Spinal cord (tissue), 10 donors: ENCODE results near the gene EFNA1. TPM values are rescaled to one million over a fixed set of nuclear protein-coding genes. Genes with fewer than 3 reads are reported as not detected.

Experiments used
- DNase-seq, 6 donors: peaks; one replicate each; pipeline versions ENCODE4 v3.0.0 to v3.0.0-alpha.2; 2013 to 2015; ENCODE audit warnings: low spot score in 6 of 6, low read depth in 4 of 6
- H3K27ac ChIP-seq: one replicate; pipeline ENCODE4 v1.5.1; 2013; ENCODE audit warnings: low read depth, low read length, control low read depth
- H3K27me3 ChIP-seq: one replicate; pipeline ENCODE4 v1.6.1; 2013; ENCODE audit warnings: low read length; ENCODE audit not compliant: control insufficient read depth, insufficient read depth
- H3K36me3 ChIP-seq: one replicate; pipeline ENCODE4 v1.6.1; 2013; ENCODE audit warnings: low read length; ENCODE audit not compliant: control insufficient read depth, insufficient read depth
- H3K4me1 ChIP-seq: one replicate; pipeline ENCODE4 v1.6.1; 2013; ENCODE audit warnings: low read length; ENCODE audit not compliant: control insufficient read depth, insufficient read depth
- H3K4me3 ChIP-seq: one replicate; pipeline ENCODE4 v1.5.1; 2013; ENCODE audit warnings: low read depth, low read length, control low read depth
- H3K9me3 ChIP-seq: one replicate; pipeline ENCODE4 v1.6.1; 2013; ENCODE audit warnings: low read length; ENCODE audit not compliant: control insufficient read depth, insufficient read depth
- WGBS: methylation state at CpG from one replicate; pipeline ENCODE4 v1.1.5; 2013; ENCODE audit warnings: missing lambda C conversion rate; ENCODE audit not compliant: insufficient coverage; 5-methylcytosine and 5-hydroxymethylcytosine counted together
- polyA plus RNA-seq, 2 donors: library from polyadenylated mRNA; unstranded; fragments of 120-200 nt; gene quantifications; one replicate each; pipeline ENCODE4 v1.2.1, GENCODE V29; 2013; ENCODE audit not compliant: insufficient read length in 2 of 2
- total RNA-seq, 2 donors: library from RNA; depleted of rRNA in 1 of 2; stranded (reverse); fragments of 120-200 nt in 1 of 2; fragments of >200 nt in 1 of 2; gene quantifications; one replicate each; pipeline versions ENCODE4 v1.2.3 to v1.2.4, GENCODE V29; 2013 to 2014
- donor health status: healthy.

The EFNA1 gene
- total and polyA plus RNA-seq, 4 donors = 14.8 to 27.8 (median 20.6) TPM

DNA sequence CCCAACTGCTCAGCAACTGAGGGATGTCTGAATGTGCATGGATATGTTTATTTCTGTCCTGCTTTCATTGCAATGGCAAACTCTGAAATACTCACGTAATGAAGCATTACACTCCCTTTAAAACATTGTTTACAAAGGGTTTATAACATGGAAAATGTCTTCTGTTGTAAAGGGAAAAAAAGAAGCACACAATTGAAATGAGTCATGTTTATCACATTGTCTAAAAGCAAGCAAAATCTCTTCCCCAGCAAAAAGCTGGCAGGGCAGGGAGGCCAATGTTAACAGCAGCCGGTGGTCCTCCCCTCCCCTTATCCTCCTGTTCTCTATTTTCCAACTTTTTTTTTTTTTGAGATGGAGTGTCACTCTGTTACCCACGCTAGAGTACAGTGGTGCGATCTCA is 3.9 kb upstream of the EFNA1 start:
- no peak overlapping the region for H3K4me3 ChIP-seq
- no peaks in the 10 kb centered on the region for H3K9me3 ChIP-seq
- no peak for DNase-seq
- peaks cover 42% of the 10 kb centered on the region for H3K4me1 ChIP-seq
- peaks cover 52% of the 10 kb centered on the region for H3K27me3 ChIP-seq
- H3K36me3 ChIP-seq = no peaks in the 10 kb centered on the region
- WGBS = 90% methylated on average over 2 of the region's 4 CpGs
- H3K27ac ChIP-seq = no peak overlapping the region

DNA sequence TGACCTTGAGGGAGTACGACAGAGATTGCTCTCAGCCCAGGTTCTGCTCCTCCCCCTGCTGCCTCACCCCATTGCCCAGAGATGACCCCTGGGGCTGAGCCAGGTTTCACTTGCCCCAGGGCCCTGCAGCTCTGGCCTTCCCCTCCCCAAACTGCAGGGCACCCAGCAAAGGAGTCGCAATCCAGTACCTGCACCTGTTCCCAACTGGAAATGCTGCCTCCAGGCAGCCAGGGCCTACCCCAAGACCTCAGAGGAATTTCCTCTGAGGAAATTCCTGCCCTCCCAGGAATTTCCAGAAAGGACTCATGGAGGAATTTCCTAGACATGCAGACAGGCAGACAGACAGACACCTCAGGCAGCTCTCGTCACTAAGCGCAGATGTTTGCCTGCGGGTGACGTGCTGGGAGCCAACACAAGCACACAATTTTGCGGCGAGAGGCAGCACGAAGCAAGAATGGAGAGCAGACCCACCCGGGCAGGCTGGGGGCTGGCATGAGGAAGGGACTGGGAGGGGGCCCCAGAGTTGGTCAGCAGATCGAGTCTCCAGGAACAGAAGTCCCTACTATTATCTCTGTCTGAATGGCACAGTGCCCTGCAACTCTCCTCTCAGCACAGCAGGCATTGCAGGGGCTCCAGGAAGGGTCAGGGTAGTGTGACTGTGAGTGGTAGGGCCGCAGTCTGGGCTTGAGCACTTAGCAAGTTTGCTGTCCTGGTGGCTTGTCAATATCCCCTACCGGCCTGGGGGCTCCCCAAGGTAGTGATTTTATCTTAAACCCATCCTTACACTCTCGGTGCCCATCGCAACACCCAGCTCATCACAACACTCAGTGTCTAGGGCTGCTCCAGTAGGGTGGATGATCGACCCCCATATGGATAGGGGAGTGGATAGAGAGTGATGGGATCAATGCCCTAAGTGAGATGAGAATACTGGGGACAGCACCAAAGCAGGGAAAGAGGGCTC is 2.9 kb upstream of the EFNA1 start:
- peaks cover 52% of the 10 kb centered on the region for H3K4me1 ChIP-seq
- peaks cover 62% of the 10 kb centered on the region for H3K27me3 ChIP-seq
- H3K4me3 ChIP-seq = no peak overlapping the region
- H3K27ac ChIP-seq = no peak overlapping the region
- no peaks in the 10 kb centered on the region for H3K9me3 ChIP-seq
- peak in 1 of 6 donors; percentile 27 for DNase-seq
- no peaks in the 10 kb centered on the region for H3K36me3 ChIP-seq
- WGBS = 47% methylated on average over 12 of the region's 16 CpGs

DNA sequence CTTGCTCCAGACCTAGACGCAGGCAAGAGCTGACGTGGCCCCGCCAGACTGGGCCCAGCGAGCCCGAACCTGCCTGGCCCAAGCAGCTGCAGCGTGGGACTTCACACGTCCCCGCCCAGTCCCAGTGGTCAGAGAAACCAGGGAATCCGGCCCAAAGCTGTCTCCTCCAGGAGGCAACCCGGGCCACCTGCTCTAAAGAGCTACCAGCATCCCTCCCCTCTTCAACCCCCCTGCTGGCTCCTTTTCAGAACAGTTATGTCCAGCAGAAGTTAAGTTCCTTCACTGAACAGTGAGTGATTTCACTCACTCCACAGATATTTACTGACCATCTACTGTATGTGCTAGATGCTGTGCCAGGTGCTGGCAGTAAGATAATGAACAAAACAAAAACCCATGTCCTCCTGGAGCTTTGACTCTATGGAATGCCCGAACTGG is 2.1 kb upstream of the EFNA1 start:
- H3K27ac ChIP-seq = peak overlapping the region; percentile 33
- H3K4me3 ChIP-seq = no peak overlapping the region
- no peak for DNase-seq
- no peaks in the 10 kb centered on the region for H3K9me3 ChIP-seq
- H3K27me3 ChIP-seq = peaks cover 66% of the 10 kb centered on the region
- no peaks in the 10 kb centered on the region for H3K36me3 ChIP-seq
- WGBS = 43% methylated on average over 11 of the region's 11 CpGs
- H3K4me1 ChIP-seq = peaks cover 57% of the 10 kb centered on the region

DNA sequence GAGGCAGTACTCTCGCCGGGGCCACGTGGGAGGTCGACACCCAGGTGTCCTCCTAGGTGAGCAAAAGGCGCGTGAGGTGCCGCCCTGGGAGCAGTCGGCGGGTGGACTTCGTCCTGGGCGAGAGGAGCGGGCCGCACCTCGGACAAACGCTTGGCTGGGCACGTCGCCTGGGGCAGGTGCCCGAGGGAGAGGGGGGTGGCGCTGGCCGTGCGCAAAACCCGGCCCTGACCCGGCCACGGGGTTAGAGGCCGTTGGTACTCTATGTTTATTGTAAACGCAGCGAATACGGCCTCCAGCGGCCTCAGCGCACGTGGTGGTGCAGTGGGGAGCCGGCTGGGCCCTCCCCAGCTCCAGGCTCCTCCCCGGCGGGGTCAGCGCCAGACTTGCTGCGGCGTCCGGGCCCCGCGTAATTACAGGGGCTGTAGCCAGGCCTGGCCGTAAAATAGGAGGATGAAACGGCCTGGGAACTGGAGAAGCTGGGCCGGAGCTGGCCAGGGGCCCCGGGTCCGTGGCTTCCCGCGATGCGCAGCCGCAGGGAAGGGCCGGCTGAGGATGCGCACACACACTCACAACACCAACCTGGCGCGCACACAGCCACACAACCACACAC is 1.6 kb upstream of the EFNA1 start:
- peak overlapping the region; percentile 61 for H3K27ac ChIP-seq
- H3K4me1 ChIP-seq = peaks cover 57% of the 10 kb centered on the region
- H3K36me3 ChIP-seq = no peaks in the 10 kb centered on the region
- DNase-seq = peak in 2 of 6 donors; percentile 65 to 78
- 5% methylated on average over 53 of the region's 53 CpGs for WGBS
- no peaks in the 10 kb centered on the region for H3K9me3 ChIP-seq
- H3K4me3 ChIP-seq = peak overlapping the region; percentile 57
- H3K27me3 ChIP-seq = peaks cover 63% of the 10 kb centered on the region

DNA sequence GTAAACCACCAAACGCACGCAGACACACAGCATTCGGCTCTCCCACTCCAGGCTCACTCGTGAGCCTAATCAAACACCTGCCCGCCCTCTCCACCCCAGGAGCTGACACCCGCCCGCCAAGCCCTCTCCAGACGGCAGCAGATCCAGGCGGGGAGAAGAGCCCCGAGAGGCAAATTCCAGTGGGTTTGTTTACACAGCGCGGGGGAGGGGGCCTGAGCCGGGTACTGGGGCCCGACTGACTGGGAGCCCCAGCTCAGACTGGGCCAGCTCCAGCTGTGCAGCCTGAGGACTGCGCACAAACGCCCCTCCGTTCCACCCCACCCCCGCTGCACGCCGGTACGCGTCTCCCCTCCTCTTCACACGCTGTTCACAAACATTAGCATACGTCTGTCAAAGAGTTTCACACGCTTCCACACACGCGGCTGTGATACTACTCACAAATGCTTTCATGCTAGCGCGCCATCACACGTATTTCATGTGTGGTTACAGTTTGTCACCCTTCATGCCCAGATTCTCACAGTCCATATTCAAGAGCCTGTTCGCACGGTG is 1.0 kb upstream of the EFNA1 start:
- Histone ChIP-seq H3K4me3 (peak overlapping the region; percentile 57), H3K27me3 (peaks cover 60% of the 10 kb centered on the region), H3K36me3 (peaks cover 3% of the 10 kb centered on the region), H3K27ac (peak overlapping the region; percentile 61), H3K4me1 (peaks cover 57% of the 10 kb centered on the region), H3K9me3 (no peaks in the 10 kb centered on the region)
- DNase-seq = peak in 2 of 6 donors; percentile 74 to 76
- whole genome bisulfite sequencing = 1% methylated on average over 32 of the region's 32 CpGs

DNA sequence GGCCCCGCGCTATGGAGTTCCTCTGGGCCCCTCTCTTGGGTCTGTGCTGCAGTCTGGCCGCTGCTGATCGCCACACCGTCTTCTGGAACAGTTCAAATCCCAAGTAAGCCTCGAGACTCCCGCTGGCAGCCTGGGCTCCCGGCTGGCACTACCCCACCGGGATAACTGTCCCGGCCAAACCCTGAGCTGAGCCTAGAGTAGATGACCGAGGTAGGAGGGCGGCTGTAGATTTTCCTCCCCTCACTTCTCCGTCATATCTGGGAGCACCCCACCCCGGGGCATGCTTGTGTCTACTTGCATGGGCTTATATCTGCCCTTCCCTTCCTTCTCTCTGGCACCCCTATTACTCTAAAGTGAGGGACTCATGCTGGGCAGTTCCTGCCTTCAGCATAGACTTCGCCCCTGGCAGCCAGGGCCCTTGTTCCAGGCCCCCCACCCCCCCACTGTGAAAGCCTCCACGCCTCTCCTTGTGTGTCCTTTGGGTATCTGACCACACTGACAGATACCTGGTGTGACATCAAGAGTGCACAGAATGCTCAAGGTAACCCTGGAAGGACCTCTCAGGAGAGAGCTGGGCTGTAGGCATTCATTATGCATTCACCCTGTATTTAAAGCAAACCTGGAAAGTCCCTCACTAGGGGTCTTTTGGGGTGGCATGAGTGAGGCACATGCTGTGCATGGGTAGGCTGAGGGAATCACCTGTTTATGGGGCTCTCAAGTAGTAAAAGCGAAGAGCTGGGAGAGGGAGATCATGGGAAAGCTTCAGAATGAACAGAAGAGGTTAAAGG is 485 bp downstream of the EFNA1 start:
- peak overlapping the region; percentile 58 for H3K4me3 ChIP-seq
- H3K4me1 ChIP-seq = peaks cover 57% of the 10 kb centered on the region
- H3K27me3 ChIP-seq = peaks cover 60% of the 10 kb centered on the region
- 5% methylated on average over 13 of the region's 17 CpGs for WGBS
- no peaks in the 10 kb centered on the region for H3K9me3 ChIP-seq
- H3K36me3 ChIP-seq = peaks cover 3% of the 10 kb centered on the region
- DNase-seq = peak in 1 of 6 donors; percentile 13
- peak overlapping the region; percentile 22 for H3K27ac ChIP-seq

DNA sequence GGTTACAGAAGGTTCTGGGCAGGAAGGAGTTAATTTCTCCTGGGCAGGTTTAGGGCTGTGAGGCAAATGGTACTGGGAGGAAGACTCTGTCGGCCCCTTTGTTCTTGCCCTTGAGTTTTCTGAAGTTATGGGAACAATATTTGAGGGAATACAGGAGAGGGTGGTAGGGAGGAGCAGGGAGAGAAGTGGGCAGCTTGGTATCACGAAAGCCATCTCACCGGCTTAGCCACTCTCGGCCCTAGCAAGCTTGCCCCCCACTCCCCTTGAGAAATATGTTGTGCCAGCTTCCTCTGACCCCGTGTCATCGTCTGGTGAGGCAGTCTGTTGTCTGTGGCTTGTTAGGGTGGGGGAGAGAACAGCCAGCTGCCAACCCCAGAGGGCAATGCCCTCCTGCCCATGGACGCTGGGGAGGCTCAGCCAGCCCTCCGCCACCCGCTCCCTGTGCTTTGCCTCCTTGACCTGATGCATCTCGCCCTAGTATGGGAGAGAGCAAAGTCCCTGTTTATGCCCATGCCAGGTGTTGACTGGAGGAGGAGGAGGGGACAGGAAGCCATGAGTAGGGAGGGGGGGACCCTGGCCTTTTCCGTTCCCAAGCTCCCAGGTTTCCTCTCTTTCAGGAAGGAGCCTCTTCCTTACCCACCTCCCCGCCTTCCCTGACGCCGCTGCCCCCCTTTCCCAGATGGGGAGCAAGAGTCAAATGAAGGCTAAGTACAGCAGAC is 1.2 kb downstream of the EFNA1 start:
- Histone ChIP-seq H3K27ac (peak overlapping the region; percentile 47), H3K4me3 (peak overlapping the region; percentile 58), H3K4me1 (peaks cover 59% of the 10 kb centered on the region), H3K9me3 (no peaks in the 10 kb centered on the region), H3K36me3 (peaks cover 6% of the 10 kb centered on the region), H3K27me3 (peaks cover 58% of the 10 kb centered on the region)
- WGBS = 3% methylated on average over 4 of the region's 14 CpGs
- DNase-seq = no peak

DNA sequence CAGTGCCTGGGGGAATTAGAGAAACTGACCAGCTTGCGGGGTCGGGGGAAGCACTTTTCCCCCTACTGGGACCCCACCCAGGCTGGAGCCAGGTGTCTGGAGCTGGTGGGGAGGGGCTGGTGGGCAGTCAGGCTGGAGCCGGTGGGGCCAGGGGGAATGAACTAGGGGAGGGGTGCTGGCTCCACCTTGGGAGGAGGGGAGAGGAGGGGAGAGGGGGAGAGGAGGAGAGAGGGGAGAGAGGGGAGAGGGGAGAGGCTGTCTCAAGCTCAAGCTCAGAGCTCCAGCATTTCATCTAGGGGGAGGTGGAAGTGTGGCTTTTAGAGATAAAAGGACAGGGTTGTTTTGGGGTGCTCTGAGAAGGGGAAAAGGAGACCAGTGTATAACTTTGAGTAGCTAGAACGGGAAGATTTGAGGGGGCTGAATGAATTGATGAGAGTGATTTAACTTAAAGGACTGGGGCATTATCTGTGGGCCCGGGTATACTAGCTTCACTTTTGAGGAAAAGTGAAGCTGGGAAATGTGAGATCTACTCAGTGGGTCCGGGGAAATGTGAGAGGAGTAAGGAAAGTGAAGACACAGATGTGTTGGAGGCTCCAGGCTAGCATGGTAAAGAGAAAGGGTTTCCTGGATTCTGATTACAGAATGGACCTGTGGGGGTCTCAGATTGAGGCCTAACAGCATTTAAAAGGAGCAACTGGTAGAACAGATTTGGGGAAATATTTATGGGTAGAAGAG is 2.8 kb downstream of the EFNA1 start:
- peaks cover 62% of the 10 kb centered on the region for H3K4me1 ChIP-seq
- no peak for DNase-seq
- H3K27ac ChIP-seq = peak overlapping the region; percentile 47
- peaks cover 46% of the 10 kb centered on the region for H3K27me3 ChIP-seq
- H3K4me3 ChIP-seq = peak overlapping the region; percentile 58
- 20% methylated on average over 3 of the region's 6 CpGs for WGBS
- H3K9me3 ChIP-seq = no peaks in the 10 kb centered on the region
- peaks cover 7% of the 10 kb centered on the region for H3K36me3 ChIP-seq
